Body of pancreas (tissue), 4 donors: Measurements from ENCODE around the gene TMPRSS9. TPM values are rescaled to one million over a fixed set of nuclear protein-coding genes. Genes with fewer than 3 reads are reported as not detected.

Experiments used
- ATAC-seq: fragments of 150-250 bp; one replicate; pipeline ENCODE4 v1.9.1; 2016
- DNase-seq, 4 donors: peaks; one replicate each; pipeline ENCODE4 v3.0.0-alpha.2; 2019
- H3K27ac ChIP-seq, 4 donors: fragments of 200-600 bp; sonication (generic); 1 replicate in 3 of 4; 2 replicates in 1 of 4; pipeline versions ENCODE4 v1.5.1 to v1.6.1; 2016 to 2019; ENCODE audit warnings: mild to moderate bottlenecking in 1 of 4, mixed read lengths in 1 of 4, moderate library complexity in 1 of 4
- H3K27me3 ChIP-seq, 2 donors: fragments of 200-600 bp; sonication (generic); one replicate each; pipeline ENCODE4 v1.6.0; 2016; ENCODE audit warnings: mild to moderate bottlenecking in 1 of 2
- H3K36me3 ChIP-seq, 2 donors: fragments of 200-600 bp; sonication (generic); replicated peaks in 1 of 2; 2 replicates each; pipeline ENCODE4 v1.5.1; 2016; ENCODE audit warnings: low read depth in 2 of 2; ENCODE audit not compliant: insufficient read depth in 1 of 2
- H3K4me1 ChIP-seq: fragments of 200-600 bp; sonication (generic); one replicate; pipeline ENCODE4 v1.6.0; 2016
- H3K4me3 ChIP-seq, 2 donors: fragments of 200-600 bp; sonication (generic); 1 replicate in 1 of 2; 2 replicates in 1 of 2; pipeline ENCODE4 v1.5.1; 2016 to 2019
- H3K9me3 ChIP-seq, 3 donors: fragments of 200-600 bp; sonication (generic); 1 replicate in 2 of 3; 2 replicates in 1 of 3; pipeline ENCODE4 v1.5.1; 2016
- POLR2A ChIP-seq, 3 donors: fragments of 450-650 bp; IDR thresholded peaks; one replicate each; pipeline ENCODE4 v1.6.1; 2016; ENCODE audit warnings: antibody characterized with exemption in 3 of 3, mild to moderate bottlenecking in 2 of 3
- WGBS, 2 donors: methylation state at CpG; one replicate each; pipeline ENCODE4 v1.1.5; 2017; 5-methylcytosine and 5-hydroxymethylcytosine counted together
- intact Hi-C: fragments of 100-400 bp; cut with DNase I; formaldehyde crosslinking; loops from one replicate; pipeline ENCODE4 v1.15.1; 2023
- total RNA-seq, 2 donors: library from RNA; depleted of rRNA; stranded (reverse); fragments of >200 nt; gene quantifications; one replicate each; pipeline ENCODE4 v1.1.0, GENCODE V29; 2016
- TF ChIP-seq, protein P1 (sequence below), 7 experiments: fragments of 450-650 bp in 4 of 7; fragments of 200-600 bp in 3 of 7; sonication (generic) in 3 of 7; IDR thresholded peaks; one replicate each; pipeline ENCODE4 v1.5.1; 2016 to 2019; ENCODE audit warnings: antibody characterized with exemption in 7 of 7

TMPRSS9 gene
- total RNA-seq, 2 donors from 2014 or later: not detected

DNA sequence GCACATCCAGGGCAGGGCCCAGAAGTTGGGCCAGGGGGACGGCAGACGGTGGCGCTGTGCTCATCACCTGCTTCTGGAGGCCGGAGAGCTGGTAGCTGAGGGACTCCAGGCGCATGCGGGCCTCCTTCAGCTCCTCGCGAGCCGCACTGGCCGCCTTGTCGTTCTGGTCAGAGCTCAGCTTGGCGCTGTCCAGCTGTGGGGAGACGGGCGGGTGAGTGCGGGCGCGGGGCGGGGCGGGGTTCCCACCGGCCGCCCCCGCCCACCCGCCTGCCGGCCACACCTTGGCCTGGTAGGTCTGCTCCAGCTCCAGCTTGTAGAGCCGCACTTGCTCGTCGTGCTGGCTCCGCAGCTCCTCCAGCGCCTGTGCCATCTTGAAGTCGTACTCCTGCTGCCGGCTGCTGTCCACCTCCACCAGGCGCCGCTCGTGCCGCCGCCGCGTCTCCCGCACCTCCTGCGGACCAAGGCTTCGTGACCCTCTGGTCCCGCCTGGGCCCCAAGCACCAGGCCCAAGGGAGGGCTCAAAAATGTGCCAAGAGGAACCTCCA lies 74.7 kb downstream of the TMPRSS9 start:
- no peak overlapping the region for H3K4me3 ChIP-seq
- TF ChIP-seq, protein P1, sequence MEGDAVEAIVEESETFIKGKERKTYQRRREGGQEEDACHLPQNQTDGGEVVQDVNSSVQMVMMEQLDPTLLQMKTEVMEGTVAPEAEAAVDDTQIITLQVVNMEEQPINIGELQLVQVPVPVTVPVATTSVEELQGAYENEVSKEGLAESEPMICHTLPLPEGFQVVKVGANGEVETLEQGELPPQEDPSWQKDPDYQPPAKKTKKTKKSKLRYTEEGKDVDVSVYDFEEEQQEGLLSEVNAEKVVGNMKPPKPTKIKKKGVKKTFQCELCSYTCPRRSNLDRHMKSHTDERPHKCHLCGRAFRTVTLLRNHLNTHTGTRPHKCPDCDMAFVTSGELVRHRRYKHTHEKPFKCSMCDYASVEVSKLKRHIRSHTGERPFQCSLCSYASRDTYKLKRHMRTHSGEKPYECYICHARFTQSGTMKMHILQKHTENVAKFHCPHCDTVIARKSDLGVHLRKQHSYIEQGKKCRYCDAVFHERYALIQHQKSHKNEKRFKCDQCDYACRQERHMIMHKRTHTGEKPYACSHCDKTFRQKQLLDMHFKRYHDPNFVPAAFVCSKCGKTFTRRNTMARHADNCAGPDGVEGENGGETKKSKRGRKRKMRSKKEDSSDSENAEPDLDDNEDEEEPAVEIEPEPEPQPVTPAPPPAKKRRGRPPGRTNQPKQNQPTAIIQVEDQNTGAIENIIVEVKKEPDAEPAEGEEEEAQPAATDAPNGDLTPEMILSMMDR (IDR thresholded peaks at IDR 0.05): no peak
- TF ChIP-seq POLR2A (IDR thresholded peaks at IDR 0.05): no peak
- intact Hi-C loops: no loop called here
- H3K9me3 ChIP-seq: no peaks in the 10 kb centered on the region
- peaks cover 0 to 2% of the 10 kb centered on the region in 2 donors for H3K36me3 ChIP-seq
- H3K4me1 ChIP-seq: no peaks in the 10 kb centered on the region
- H3K27ac ChIP-seq: no peak overlapping the region
- ATAC-seq: no peak
- DNase-seq: no peak
- WGBS, 2 donors: 96 to 97% methylated on average over 12 to 20 of the region's 42 CpGs
- H3K27me3 ChIP-seq: no peaks in the 10 kb centered on the region

DNA sequence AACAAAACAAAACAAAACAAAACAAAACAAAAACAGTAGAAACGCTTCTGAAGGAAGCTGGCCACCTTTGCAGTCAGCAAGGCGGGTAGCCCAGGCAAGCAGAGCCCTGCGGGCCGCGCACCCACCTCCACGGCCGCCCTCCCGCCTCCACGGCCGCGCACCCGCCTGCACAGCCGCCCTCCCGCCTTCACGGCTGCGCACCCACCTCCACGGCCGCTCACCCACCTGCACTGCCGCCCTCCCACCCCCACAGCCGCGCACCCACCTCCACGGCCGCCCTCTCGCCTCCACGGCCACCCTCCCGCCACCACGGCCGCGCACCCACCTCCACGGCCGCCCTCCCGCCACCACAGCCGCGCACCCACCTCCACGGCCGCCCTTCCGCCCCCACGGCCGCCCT lies 76.3 kb downstream of the TMPRSS9 start:
- Histone ChIP-seq H3K27me3 (no peaks in the 10 kb centered on the region), H3K36me3 (peaks cover 0 to 2% of the 10 kb centered on the region in 2 donors), H3K4me1 (no peaks in the 10 kb centered on the region), H3K4me3 (no peak overlapping the region), H3K27ac (no peak overlapping the region), H3K9me3 (no peaks in the 10 kb centered on the region)
- WGBS, 2 donors: 94 to 96% methylated on average over 25 to 39 of the region's 39 CpGs
- TF ChIP-seq, protein P1 (IDR thresholded peaks at IDR 0.05): no peak
- no peak for TF ChIP-seq POLR2A (IDR thresholded peaks at IDR 0.05)
- ATAC-seq (no peak), DNase-seq (no peak)
- intact Hi-C loops: no loop called here

DNA sequence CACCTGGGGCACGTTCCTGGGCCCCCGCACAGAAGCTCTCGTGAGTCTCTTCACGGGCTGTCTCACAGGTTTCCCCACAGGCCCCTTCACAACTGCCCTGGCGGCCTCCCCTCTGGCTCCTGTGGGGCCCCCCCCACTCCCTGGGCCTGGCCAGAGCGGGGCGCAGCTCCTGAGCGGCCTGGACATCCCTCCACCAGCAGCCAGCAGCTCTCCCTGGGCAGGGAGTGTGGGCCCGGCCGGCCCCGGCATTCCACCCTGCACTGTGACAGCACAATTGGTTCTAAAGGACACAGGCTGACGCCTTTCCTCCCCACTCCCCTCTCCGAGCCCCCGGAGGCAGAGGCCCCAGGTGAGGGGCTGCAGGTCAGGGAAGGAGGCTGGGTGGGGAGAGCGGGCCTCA lies 76.9 kb downstream of the TMPRSS9 start:
- no peaks in the 10 kb centered on the region for H3K27me3 ChIP-seq
- H3K4me1 ChIP-seq: no peaks in the 10 kb centered on the region
- TF ChIP-seq, protein P1 (IDR thresholded peaks at IDR 0.05): no peak
- TF ChIP-seq POLR2A (IDR thresholded peaks at IDR 0.05): no peak
- no peaks in the 10 kb centered on the region for H3K9me3 ChIP-seq
- intact Hi-C loops: no loop called here
- H3K27ac ChIP-seq: no peak overlapping the region
- DNase-seq (no peak), ATAC-seq (no peak)
- H3K36me3 ChIP-seq: peaks cover 0 to 2% of the 10 kb centered on the region in 2 donors
- 90 to 95% methylated on average over 8 to 14 of the region's 15 CpGs for WGBS, 2 donors
- no peak overlapping the region for H3K4me3 ChIP-seq

DNA sequence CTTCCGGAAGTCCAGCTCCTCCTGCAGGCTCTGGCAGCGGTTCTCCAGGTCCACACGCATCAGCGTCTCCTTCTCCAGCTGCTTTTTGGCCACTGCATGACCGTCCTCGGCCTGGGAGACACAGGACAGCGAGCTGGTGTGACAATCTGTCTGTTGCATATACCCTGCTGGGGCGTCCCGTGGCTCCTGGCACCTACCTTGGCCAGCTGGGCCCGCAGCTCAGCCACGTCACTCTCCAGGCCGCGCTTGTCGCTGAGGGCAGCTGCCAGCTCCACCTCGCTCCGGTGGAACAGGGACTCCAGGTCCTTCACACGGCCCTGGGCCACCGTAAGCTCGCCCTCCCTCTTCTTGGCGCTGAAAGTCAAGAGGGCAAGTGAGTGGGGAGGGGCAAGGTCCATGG lies 78.1 kb downstream of the TMPRSS9 start:
- ATAC-seq (no peak), DNase-seq (no peak)
- Histone ChIP-seq H3K4me1 (no peaks in the 10 kb centered on the region), H3K36me3 (peaks cover 0 to 2% of the 10 kb centered on the region in 2 donors), H3K27me3 (no peaks in the 10 kb centered on the region), H3K4me3 (no peak overlapping the region), H3K9me3 (no peaks in the 10 kb centered on the region), H3K27ac (no peak overlapping the region)
- intact Hi-C loops: no loop called here
- no peak for TF ChIP-seq POLR2A (IDR thresholded peaks at IDR 0.05)
- TF ChIP-seq, protein P1 (IDR thresholded peaks at IDR 0.05): no peak
- WGBS, 2 donors: 91 to 96% methylated on average over 16 to 18 of the region's 20 CpGs

DNA sequence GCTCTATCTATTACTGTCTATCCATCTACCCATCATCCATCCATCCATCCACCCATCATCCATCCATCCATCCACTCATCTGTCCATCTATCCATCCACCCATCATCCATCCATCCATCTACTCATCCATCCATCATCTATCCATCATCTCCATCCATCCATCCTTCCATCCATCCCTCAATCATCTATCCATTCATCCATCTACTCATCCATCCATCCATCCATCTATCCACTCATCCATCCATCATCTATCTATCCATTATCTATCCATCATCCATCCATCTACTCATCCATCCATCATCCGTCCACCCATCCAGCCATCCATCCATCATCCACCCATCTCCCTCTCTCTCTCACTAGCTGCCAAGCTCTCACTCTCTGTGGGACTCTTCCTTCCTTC lies 80.5 kb downstream of the TMPRSS9 start:
- no peak for DNase-seq
- no peaks in the 10 kb centered on the region for H3K4me1 ChIP-seq
- WGBS, 2 donors: 56 to 97% methylated on average over 1 of the region's 1 CpG
- H3K4me3 ChIP-seq: no peak overlapping the region
- no peaks in the 10 kb centered on the region for H3K9me3 ChIP-seq
- no peak overlapping the region for H3K27ac ChIP-seq
- TF ChIP-seq, protein P1 (IDR thresholded peaks at IDR 0.05): no peak
- TF ChIP-seq POLR2A (IDR thresholded peaks at IDR 0.05): no peak
- no peak for ATAC-seq
- intact Hi-C loops: no loop called here
- H3K36me3 ChIP-seq: peaks cover 0 to 2% of the 10 kb centered on the region in 2 donors
- no peaks in the 10 kb centered on the region for H3K27me3 ChIP-seq
